Liver (tissue), 9 donors: Measurements from ENCODE around the gene CACNA1C. TPM values are rescaled to one million over a fixed set of nuclear protein-coding genes. Genes with fewer than 3 reads are reported as not detected.

ENCODE experiments used
- DNase-seq: peaks from one replicate; pipeline ENCODE4 v3.0.0-alpha.2; 2017; ENCODE audit warnings: low spot score
- H3K27ac ChIP-seq, 2 donors: one replicate each; pipeline ENCODE4 v1.7.0; 2013; ENCODE audit warnings: inconsistent platforms in 2 of 2, low read length in 2 of 2, control low read depth in 1 of 2, low read depth in 1 of 2, mild to moderate bottlenecking in 1 of 2
- H3K27me3 ChIP-seq, 4 donors: one replicate each; pipeline versions ENCODE4 v1.6.1 to v1.7.0; 2013; ENCODE audit warnings: low read length in 3 of 4, inconsistent platforms in 1 of 4, mild to moderate bottlenecking in 1 of 4, moderate library complexity in 1 of 4; ENCODE audit not compliant: control insufficient read depth in 4 of 4, insufficient read depth in 4 of 4
- H3K36me3 ChIP-seq, 4 donors: one replicate each; pipeline versions ENCODE4 v1.6.1 to v1.7.0; 2013; ENCODE audit warnings: low read length in 3 of 4, mild to moderate bottlenecking in 3 of 4, low read depth in 1 of 4, moderate library complexity in 1 of 4; ENCODE audit not compliant: control insufficient read depth in 4 of 4, insufficient read depth in 3 of 4
- H3K4me1 ChIP-seq, 4 donors: one replicate each; pipeline versions ENCODE4 v1.6.1 to v1.7.0; 2013; ENCODE audit warnings: low read length in 3 of 4, mild to moderate bottlenecking in 3 of 4, moderate library complexity in 1 of 4; ENCODE audit not compliant: control insufficient read depth in 4 of 4, insufficient read depth in 4 of 4
- H3K4me3 ChIP-seq, 3 donors: one replicate each; pipeline versions ENCODE4 v1.6.1 to v1.7.0; 2013; ENCODE audit warnings: low read length in 3 of 3, control low read depth in 1 of 3, low read depth in 1 of 3, mild to moderate bottlenecking in 1 of 3
- H3K9ac ChIP-seq, 2 donors: one replicate each; pipeline ENCODE4 v1.7.0; 2013; ENCODE audit warnings: low read length in 2 of 2, mild to moderate bottlenecking in 2 of 2, moderate library complexity in 2 of 2, control low read depth in 1 of 2, low read depth in 1 of 2
- H3K9me3 ChIP-seq, 4 donors: one replicate each; pipeline versions ENCODE4 v1.6.1 to v1.7.0; 2013; ENCODE audit warnings: low read length in 3 of 4; ENCODE audit not compliant: control insufficient read depth in 4 of 4
- ATF3 ChIP-seq: IDR thresholded peaks from 2 replicates; pipeline ENCODE4 v1.6.1; 2016; ENCODE audit warnings: antibody characterized with exemption
- CTCF ChIP-seq: fragments of 150-350 bp; IDR thresholded peaks from 2 replicates; pipeline ENCODE4 v1.5.1; 2017; ENCODE audit warnings: improper control_type of control experiment, low read depth, low read length; ENCODE audit not compliant: missing input control
- EGR1 ChIP-seq, 2 donors: IDR thresholded peaks; 2 replicates each; pipeline ENCODE4 v1.6.1; 2016 to 2018; ENCODE audit warnings: antibody characterized with exemption in 2 of 2, low read depth in 2 of 2
- FOXA1 ChIP-seq: IDR thresholded peaks from 2 replicates; pipeline ENCODE4 v1.6.1; 2016; ENCODE audit warnings: antibody characterized with exemption
- FOXA2 ChIP-seq: IDR thresholded peaks from 2 replicates; pipeline ENCODE4 v1.6.1; 2016; ENCODE audit warnings: antibody characterized with exemption
- GABPA ChIP-seq, 2 donors: IDR thresholded peaks in 1 of 2; conservative IDR thresholded peaks in 1 of 2; 2 replicates each; pipeline ENCODE4 v1.6.1; 2016; ENCODE audit warnings: antibody characterized with exemption in 2 of 2, mild to moderate bottlenecking in 1 of 2, moderate library complexity in 1 of 2
- HNF4A ChIP-seq, 2 donors: conservative IDR thresholded peaks; 2 replicates each; pipeline ENCODE4 v1.6.1; 2016; ENCODE audit warnings: antibody characterized with exemption in 2 of 2, mild to moderate bottlenecking in 2 of 2
- JUND ChIP-seq, 2 donors: IDR thresholded peaks; 2 replicates each; pipeline ENCODE4 v1.6.1; 2016; ENCODE audit warnings: antibody characterized with exemption in 2 of 2
- MAX ChIP-seq: IDR thresholded peaks from 2 replicates; pipeline ENCODE4 v1.6.1; 2016; ENCODE audit warnings: antibody characterized with exemption
- NR2F2 ChIP-seq: IDR thresholded peaks from 2 replicates; pipeline ENCODE4 v1.6.1; 2016; ENCODE audit warnings: antibody characterized with exemption
- RAD21 ChIP-seq, 2 donors: IDR thresholded peaks; 2 replicates each; pipeline ENCODE4 v1.6.1; 2016; ENCODE audit warnings: antibody characterized with exemption in 2 of 2, mild to moderate bottlenecking in 2 of 2
- RXRA ChIP-seq, 2 donors: IDR thresholded peaks; 2 replicates each; pipeline ENCODE4 v1.6.1; 2017 to 2018; ENCODE audit warnings: antibody characterized with exemption in 2 of 2, mild to moderate bottlenecking in 1 of 2
- TAF1 ChIP-seq: conservative IDR thresholded peaks from 2 replicates; pipeline ENCODE4 v1.6.1; 2016; ENCODE audit warnings: antibody characterized with exemption, mild to moderate bottlenecking
- YY1 ChIP-seq: IDR thresholded peaks from 2 replicates; pipeline ENCODE4 v1.6.1; 2016; ENCODE audit warnings: antibody characterized with exemption, mild to moderate bottlenecking
- WGBS: extraction: QIAGEN DNeasy Blood & Tissue Kit; methylation state at CpG from one replicate; pipeline ENCODE4 v1.1.7; 2013; 5-methylcytosine and 5-hydroxymethylcytosine counted together
- polyA plus RNA-seq, 2 donors: library from polyadenylated mRNA; stranded (reverse) in 1 of 2; unstranded in 1 of 2; fragments of 200-250 nt in 1 of 2; fragments of >200 nt in 1 of 2; fragmentation: Nextera tagmentation in 1 of 2; extraction: Ambion mirVana in 1 of 2; gene quantifications; one replicate each; pipeline versions ENCODE4 v1.2.1 to v1.2.3, GENCODE V29; 2013 to 2015
- total RNA-seq, 2 donors: library from RNA; depleted of rRNA; stranded (reverse); fragments of >200 nt; gene quantifications; one replicate each; pipeline ENCODE4 v1.2.3, GENCODE V29; 2014
- TF ChIP-seq, protein P1 (sequence below): IDR thresholded peaks from 2 replicates; pipeline ENCODE4 v1.6.1; 2016; ENCODE audit warnings: antibody characterized with exemption
- donor health status: healthy.
- donor health status: healthy.
- donor health status: healthy.
- donor health status: healthy.
- donor health status: healthy.

Gene CACNA1C
- total and polyA plus RNA-seq, 4 donors = 0.23 to 1.9 (median 0.41) TPM

DNA sequence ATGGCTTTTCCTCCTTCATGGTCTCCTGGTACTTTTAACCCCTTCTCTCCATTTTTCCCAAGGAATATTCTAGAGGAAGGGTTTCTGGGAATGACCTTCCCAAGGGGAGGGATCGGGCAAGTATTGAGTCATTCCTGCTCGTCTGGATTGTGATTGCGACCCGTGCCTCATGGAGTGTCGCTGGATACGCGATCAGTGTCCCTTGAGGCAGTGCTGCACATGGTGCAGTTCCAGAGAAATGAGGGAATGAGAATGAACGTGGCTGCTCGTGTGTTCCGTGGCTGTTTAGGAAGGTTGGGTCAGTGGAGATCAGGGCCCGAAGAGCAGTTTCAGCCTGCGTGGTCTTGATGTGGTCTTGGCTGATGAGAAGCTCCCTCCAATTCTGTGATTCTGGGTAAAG is 234.4 kb downstream of the CACNA1C start (continued):
- TF ChIP-seq, protein P1, sequence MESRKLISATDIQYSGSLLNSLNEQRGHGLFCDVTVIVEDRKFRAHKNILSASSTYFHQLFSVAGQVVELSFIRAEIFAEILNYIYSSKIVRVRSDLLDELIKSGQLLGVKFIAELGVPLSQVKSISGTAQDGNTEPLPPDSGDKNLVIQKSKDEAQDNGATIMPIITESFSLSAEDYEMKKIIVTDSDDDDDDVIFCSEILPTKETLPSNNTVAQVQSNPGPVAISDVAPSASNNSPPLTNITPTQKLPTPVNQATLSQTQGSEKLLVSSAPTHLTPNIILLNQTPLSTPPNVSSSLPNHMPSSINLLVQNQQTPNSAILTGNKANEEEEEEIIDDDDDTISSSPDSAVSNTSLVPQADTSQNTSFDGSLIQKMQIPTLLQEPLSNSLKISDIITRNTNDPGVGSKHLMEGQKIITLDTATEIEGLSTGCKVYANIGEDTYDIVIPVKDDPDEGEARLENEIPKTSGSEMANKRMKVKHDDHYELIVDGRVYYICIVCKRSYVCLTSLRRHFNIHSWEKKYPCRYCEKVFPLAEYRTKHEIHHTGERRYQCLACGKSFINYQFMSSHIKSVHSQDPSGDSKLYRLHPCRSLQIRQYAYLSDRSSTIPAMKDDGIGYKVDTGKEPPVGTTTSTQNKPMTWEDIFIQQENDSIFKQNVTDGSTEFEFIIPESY = no peak
- TF ChIP-seq FOXA1 = no peak

GRCh38 chr12:2287589-2287988 is 234.8 kb downstream of the CACNA1C start:
- no peak for DNase-seq
- Histone ChIP-seq H3K4me3 (no peak overlapping the region), H3K4me1 (peaks cover 0 to 4% (median 0%) of the 10 kb centered on the region in 4 donors), H3K27ac (no peak overlapping the region), H3K9ac (no peak overlapping the region), H3K9me3 (no peaks in the 10 kb centered on the region), H3K27me3 (peaks cover 0 to 3% (median 0%) of the 10 kb centered on the region in 4 donors), H3K36me3 (no peaks in the 10 kb centered on the region)
- TF ChIP-seq MAX = no peak
- 71% methylated on average over 5 of the region's 5 CpGs for WGBS

- Histone ChIP-seq H3K9ac (no peak overlapping the region), H3K36me3 (no peaks in the 10 kb centered on the region), H3K4me1 (peaks cover 0 to 4% (median 0%) of the 10 kb centered on the region in 4 donors), H3K27me3 (peaks cover 0 to 3% (median 0%) of the 10 kb centered on the region in 4 donors), H3K4me3 (no peak overlapping the region), H3K27ac (no peak overlapping the region), H3K9me3 (no peaks in the 10 kb centered on the region)
- whole genome bisulfite sequencing = 66% methylated on average over 2 of the region's 2 CpGs
- TF ChIP-seq JUND (IDR thresholded peaks at IDR 0.05) (no peak), YY1 (no peak), CTCF (no peak), RAD21 (IDR thresholded peaks at IDR 0.05) (no peak), FOXA1 (no peak)
- TF ChIP-seq, protein P1 = no peak
- no peak for DNase-seq
These were observed 235.2 kb downstream of the CACNA1C start for GRCh38 chr12:2288001-2288400.

DNA sequence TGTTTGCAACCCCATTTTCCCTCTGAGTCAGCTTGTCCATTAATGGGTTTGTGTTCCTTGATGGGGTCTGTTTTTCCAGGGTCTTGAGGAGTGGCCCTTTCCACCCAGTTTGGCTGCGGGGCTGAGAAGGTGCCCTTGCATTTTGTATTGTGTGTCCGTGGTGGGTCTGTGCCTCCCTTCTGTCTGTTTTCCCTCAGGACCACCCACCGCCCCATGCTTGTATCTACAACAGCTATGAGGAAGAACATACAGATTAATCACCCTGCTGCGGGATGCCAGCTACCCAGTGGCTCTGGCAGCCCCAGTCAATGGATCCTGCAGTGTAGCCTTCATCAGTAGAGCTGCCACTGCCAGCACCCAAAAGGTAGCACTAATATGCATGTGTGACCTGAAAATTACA is 235.7 kb downstream of the CACNA1C start:
- H3K9ac ChIP-seq = no peak overlapping the region
- no peak overlapping the region for H3K27ac ChIP-seq
- no peaks in the 10 kb centered on the region for H3K9me3 ChIP-seq
- H3K4me3 ChIP-seq = no peak overlapping the region
- 79% methylated on average over 4 of the region's 4 CpGs for WGBS
- H3K27me3 ChIP-seq = no peaks in the 10 kb centered on the region
- H3K36me3 ChIP-seq = no peaks in the 10 kb centered on the region
- H3K4me1 ChIP-seq = peaks cover 0 to 4% (median 0%) of the 10 kb centered on the region in 4 donors
- DNase-seq = no peak
- no peak for TF ChIP-seq FOXA2
- no peak for TF ChIP-seq GABPA (IDR thresholded peaks at IDR 0.05 in 1 of 2, conservative IDR thresholded peaks at IDR 0.05 in 1 of 2)
- no peak for TF ChIP-seq NR2F2
- no peak for TF ChIP-seq ATF3
- TF ChIP-seq HNF4A (conservative IDR thresholded peaks at IDR 0.05) = no peak
- TF ChIP-seq, protein P1 = no peak
- no peak for TF ChIP-seq RXRA (IDR thresholded peaks at IDR 0.05)
- no peak for TF ChIP-seq JUND (IDR thresholded peaks at IDR 0.05)
- no peak for TF ChIP-seq EGR1 (IDR thresholded peaks at IDR 0.05; ENCODE audit: low read depth in 2 of 2)
- TF ChIP-seq TAF1 = no peak
